SH-SY5Y (cell line): ENCODE data around the gene WNT3.

ENCODE experiments used
- GATA2 ChIP-seq: IDR thresholded peaks from 2 replicates; pipeline ENCODE4 v1.6.1; 2011; ENCODE audit warnings: mild to moderate bottlenecking, low read depth, low read length
- GATA3 ChIP-seq: IDR thresholded peaks from 2 replicates; pipeline ENCODE4 v1.6.1; 2011; ENCODE audit warnings: low read depth, mild to moderate bottlenecking, low read length, moderate library complexity

DNA sequence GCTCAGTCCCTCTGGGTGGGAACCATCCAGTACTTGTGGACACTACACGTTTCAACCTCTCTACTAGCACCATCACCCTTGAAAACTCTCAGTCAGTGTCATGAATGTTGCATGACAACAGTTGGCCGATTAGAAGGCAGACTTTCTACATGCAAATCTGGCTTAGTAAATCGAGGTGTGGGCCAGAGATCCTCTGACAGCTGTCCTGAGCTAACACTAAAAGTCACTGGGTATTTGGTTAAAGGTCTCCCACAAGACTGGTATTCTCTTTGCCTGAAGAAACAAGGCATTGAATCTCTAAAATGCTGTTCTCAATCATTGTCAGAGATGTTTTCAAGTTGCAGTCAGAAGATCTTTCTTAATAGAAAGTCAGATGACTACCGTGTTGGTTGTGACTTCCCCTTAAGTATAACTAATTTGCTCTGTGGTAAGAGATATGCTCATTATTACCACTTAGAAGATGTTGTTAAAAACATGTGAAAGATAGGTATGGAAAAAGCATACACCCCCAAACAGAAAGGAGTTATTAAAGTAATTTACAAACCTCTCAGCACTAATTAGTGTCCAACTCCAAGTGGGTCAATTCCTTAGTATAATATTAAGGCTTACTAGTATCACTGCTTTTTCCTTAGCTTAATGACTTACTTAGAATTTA lies 62.3 kb downstream of the WNT3 start:
- no peak for TF ChIP-seq GATA3
- no peak for TF ChIP-seq GATA2
